ENCODE data around the gene PLA2G5. TPM values are rescaled to one million over a fixed set of nuclear protein-coding genes. Genes with fewer than 3 reads are reported as not detected.
"Not testable (repeated sequence)": the region's sequence is repeated elsewhere in the genome, so short reads cannot be mapped to it uniquely, and the experiment has no call there.

PLA2G5 gene
- total RNA-seq, 4 donors from 2014 or later, result 17.7 to 46.2 (median 28.4) TPM

DNA sequence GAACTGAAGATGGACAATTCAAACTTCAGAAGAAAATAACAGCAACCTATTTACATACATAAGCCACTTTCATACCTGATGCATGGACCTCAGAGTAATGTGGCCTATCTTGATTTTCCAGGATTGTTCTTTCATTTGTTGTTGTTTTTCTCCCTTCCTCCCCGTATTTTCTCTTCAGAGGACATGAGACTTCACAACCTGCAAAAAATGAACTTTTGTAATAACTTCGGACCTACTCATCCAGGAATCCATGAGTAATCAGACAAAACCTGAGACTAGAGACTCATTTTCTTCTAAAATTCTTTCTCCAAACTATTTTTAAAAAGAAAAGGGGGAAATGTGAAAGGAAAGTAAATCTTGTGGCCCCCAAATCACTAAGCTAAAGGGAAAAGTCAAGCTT lies 17.6 kb upstream of the PLA2G5 start:
- no peak overlapping the region for H3K27ac ChIP-seq (replicated peaks in 1 of 4)
- TF ChIP-seq POLR2A (IDR thresholded peaks at IDR 0.05; ENCODE audit: low read depth) (no peak), EP300 (IDR thresholded peaks at IDR 0.05) (no peak), POLR2AphosphoS5 (IDR thresholded peaks at IDR 0.05) (no peak)
- TF ChIP-seq, protein P1, sequence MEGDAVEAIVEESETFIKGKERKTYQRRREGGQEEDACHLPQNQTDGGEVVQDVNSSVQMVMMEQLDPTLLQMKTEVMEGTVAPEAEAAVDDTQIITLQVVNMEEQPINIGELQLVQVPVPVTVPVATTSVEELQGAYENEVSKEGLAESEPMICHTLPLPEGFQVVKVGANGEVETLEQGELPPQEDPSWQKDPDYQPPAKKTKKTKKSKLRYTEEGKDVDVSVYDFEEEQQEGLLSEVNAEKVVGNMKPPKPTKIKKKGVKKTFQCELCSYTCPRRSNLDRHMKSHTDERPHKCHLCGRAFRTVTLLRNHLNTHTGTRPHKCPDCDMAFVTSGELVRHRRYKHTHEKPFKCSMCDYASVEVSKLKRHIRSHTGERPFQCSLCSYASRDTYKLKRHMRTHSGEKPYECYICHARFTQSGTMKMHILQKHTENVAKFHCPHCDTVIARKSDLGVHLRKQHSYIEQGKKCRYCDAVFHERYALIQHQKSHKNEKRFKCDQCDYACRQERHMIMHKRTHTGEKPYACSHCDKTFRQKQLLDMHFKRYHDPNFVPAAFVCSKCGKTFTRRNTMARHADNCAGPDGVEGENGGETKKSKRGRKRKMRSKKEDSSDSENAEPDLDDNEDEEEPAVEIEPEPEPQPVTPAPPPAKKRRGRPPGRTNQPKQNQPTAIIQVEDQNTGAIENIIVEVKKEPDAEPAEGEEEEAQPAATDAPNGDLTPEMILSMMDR (IDR thresholded peaks at IDR 0.05), result no peak
- intact Hi-C loops (cut with DNase I), result no loop called here
- no peaks in the 10 kb centered on the region for H3K9me3 ChIP-seq
- no peaks in the 10 kb centered on the region for H3K27me3 ChIP-seq
- no peak for DNase-seq (ENCODE audit: extremely low spot score)
- H3K36me3 ChIP-seq, result no peaks in the 10 kb centered on the region
- H3K4me1 ChIP-seq, result peaks cover 0 to 3% (median 0%) of the 10 kb centered on the region in 4 donors
- no peak overlapping the region for H3K4me3 ChIP-seq
- WGBS, result 90% methylated on average over 2 of the region's 2 CpGs

DNA sequence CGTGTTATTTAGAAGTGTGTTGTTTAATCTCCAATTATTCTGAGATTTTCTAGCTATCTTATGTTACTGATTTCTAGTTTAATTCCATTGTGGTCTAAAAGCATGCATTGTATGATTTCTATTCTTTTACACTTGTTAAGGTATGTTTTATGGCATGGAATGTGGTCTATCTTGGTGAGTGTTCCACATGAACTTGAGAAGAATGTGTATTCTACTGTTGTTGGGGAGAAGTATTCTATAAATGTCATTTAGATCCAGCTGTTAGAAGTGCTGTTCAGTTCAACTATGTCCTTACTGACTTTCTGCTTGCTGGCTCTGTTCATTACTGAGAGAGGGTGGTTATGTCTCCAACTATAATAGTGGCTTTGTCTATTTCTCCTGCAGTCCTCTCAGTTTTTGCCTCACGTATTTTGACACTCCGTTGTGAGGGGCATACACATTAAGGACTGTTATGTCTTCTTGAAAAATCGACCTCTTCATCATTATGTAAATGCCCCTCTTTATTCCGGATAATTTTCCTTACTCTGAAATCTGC lies 12.0 kb upstream of the PLA2G5 start:
- intact Hi-C loops (cut with DNase I), result no loop called here
- peak; percentile 3 for DNase-seq (ENCODE audit: extremely low spot score)
- H3K36me3 ChIP-seq, result peaks cover 0 to 16% (median 0%) of the 10 kb centered on the region in 4 donors
- TF ChIP-seq POLR2A (IDR thresholded peaks at IDR 0.05; ENCODE audit: low read depth) (no peak), EP300 (IDR thresholded peaks at IDR 0.05) (no peak)
- H3K9me3 ChIP-seq, result no peaks in the 10 kb centered on the region
- no peak overlapping the region for H3K4me3 ChIP-seq
- no peaks in the 10 kb centered on the region for H3K27me3 ChIP-seq
- H3K27ac ChIP-seq (replicated peaks in 1 of 4), result no peak overlapping the region
- 68% methylated on average over 5 of the region's 5 CpGs for WGBS
- peaks cover 0 to 3% (median 0%) of the 10 kb centered on the region in 4 donors for H3K4me1 ChIP-seq

DNA sequence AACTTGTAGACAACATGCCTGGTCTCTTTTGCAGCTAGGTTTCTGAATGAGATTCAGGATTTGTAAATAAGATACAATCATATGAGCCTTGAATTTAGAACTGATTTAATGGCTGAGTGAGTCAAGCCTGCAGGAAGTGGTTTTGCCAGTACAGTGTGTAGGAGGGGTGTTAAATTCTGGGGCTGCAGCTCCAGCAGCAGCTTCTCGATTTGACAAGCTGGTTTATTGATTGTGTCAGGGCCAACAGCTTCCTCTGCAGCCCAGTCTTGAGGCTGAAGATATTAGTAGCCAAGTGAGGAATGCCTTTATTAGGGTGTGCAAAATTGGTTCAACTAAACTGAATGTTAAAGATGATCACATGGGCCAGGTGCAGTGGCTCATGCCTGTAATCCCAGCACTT lies 11.5 kb upstream of the PLA2G5 start:
- Histone ChIP-seq H3K4me3 (no peak overlapping the region), H3K9me3 (no peaks in the 10 kb centered on the region), H3K27me3 (no peaks in the 10 kb centered on the region), H3K36me3 (peaks cover 0 to 20% (median 0%) of the 10 kb centered on the region in 4 donors), H3K4me1 (peaks cover 0 to 3% (median 0%) of the 10 kb centered on the region in 4 donors), H3K27ac (replicated peaks in 1 of 4) (no peak overlapping the region)
- intact Hi-C loops (cut with DNase I), result no loop called here
- TF ChIP-seq POLR2A (IDR thresholded peaks at IDR 0.05; ENCODE audit: low read depth), result no peak
- TF ChIP-seq, protein P1 (IDR thresholded peaks at IDR 0.05), result no peak
- no peak for TF ChIP-seq POLR2AphosphoS5 (IDR thresholded peaks at IDR 0.05)
- TF ChIP-seq EP300 (IDR thresholded peaks at IDR 0.05), result no peak
- peak; percentile 78 for DNase-seq (ENCODE audit: extremely low spot score)
- 10% methylated on average over 1 of the region's 1 CpG for WGBS

DNA sequence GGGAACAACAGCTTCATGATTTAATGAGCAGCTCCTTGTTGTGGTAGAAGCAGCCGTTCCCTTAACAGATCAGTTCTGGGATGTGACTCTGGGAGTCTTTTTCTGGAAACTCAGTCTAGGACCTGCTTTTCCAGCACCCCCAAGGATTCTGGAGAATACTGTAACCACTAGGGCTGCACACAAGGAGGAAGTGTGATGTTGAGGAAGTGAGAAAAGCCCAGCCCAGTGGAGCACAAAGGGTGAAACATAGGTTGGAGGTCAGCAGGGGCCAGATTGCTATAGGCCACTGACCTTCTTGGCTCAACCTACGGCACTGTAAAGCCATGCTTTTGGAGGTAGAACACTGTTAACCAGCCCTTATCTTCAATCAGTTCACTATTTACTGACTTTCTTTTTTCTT lies 10.1 kb upstream of the PLA2G5 start:
- Histone ChIP-seq H3K4me3 (no peak overlapping the region), H3K27me3 (no peaks in the 10 kb centered on the region), H3K27ac (replicated peaks in 1 of 4) (no peak overlapping the region), H3K4me1 (peaks cover 0 to 3% (median 0%) of the 10 kb centered on the region in 4 donors), H3K9me3 (no peaks in the 10 kb centered on the region), H3K36me3 (peaks cover 0 to 25% (median 0%) of the 10 kb centered on the region in 4 donors)
- 85% methylated on average over 2 of the region's 2 CpGs for WGBS
- intact Hi-C loops (cut with DNase I), result no loop called here
- TF ChIP-seq POLR2AphosphoS5 (IDR thresholded peaks at IDR 0.05) (no peak), EP300 (IDR thresholded peaks at IDR 0.05) (no peak), POLR2A (IDR thresholded peaks at IDR 0.05; ENCODE audit: low read depth) (no peak)
- TF ChIP-seq, protein P1 (IDR thresholded peaks at IDR 0.05), result no peak
- DNase-seq (ENCODE audit: extremely low spot score), result no peak

DNA sequence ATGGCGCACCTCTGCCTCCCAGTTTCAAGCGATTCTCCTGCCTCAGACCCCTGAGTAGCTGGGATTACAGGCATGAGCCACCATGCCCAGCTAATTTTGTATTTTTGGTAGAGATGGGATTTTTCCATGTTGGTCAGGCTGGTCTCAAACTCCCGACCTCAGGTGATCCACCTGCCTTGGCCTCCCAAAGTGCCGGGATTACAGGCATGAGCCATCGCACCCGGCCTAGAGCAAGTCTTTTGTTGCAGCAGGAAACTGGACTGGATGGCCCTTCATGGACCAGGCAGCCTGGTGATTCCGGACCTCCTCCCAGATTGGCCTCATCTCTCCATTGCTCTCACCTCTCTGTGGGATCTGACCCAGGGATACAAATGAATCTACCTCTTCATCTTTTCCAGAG lies 9.2 kb upstream of the PLA2G5 start:
- H3K27ac ChIP-seq (replicated peaks in 1 of 4); H3K9me3 ChIP-seq; intact Hi-C loops (cut with DNase I); DNase-seq (ENCODE audit: extremely low spot score); H3K27me3 ChIP-seq; H3K4me1 ChIP-seq; H3K4me3 ChIP-seq: not testable (repeated sequence)
- 92% methylated on average over 7 of the region's 7 CpGs for WGBS
- peaks cover 0 to 28% (median 0%) of the 10 kb centered on the region in 4 donors for H3K36me3 ChIP-seq

DNA sequence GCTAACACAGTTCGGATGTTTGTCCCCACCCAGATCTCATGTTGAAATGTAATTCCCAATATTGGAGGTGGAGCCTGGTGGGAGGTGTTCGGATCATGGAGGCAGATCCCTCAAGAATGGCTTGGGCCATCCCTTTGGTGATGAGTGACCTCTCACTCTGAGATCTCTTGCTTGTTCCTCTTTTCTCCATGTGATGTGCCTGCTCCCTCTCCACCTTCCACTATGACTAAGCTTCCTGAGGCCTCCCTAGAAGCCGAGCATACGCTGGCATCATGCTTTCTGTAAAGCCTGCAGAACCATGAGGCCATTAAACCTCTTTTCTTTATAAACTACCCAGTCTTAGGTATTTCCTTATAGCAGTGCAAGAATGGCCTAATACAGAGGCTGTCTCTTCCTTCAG lies 8.1 kb upstream of the PLA2G5 start:
- intact Hi-C loops (cut with DNase I), result no loop called here
- DNase-seq (ENCODE audit: extremely low spot score), result peak; percentile 53
- WGBS, result 89% methylated on average over 4 of the region's 4 CpGs
- Histone ChIP-seq H3K27me3 (no peaks in the 10 kb centered on the region), H3K9me3 (no peaks in the 10 kb centered on the region), H3K4me3 (no peak overlapping the region), H3K36me3 (peaks cover 0 to 35% (median 0%) of the 10 kb centered on the region in 4 donors), H3K27ac (replicated peaks in 1 of 4) (no peak overlapping the region), H3K4me1 (no peaks in the 10 kb centered on the region)
- TF ChIP-seq EP300 (IDR thresholded peaks at IDR 0.05), result no peak
- TF ChIP-seq POLR2A (IDR thresholded peaks at IDR 0.05; ENCODE audit: low read depth), result no peak
- no peak for TF ChIP-seq POLR2AphosphoS5 (IDR thresholded peaks at IDR 0.05)
- TF ChIP-seq, protein P1 (IDR thresholded peaks at IDR 0.05), result no peak
